ENCODE results near the gene ORMDL2. TPM values are rescaled to one million over a fixed set of nuclear protein-coding genes. Genes with fewer than 3 reads are reported as not detected.

ORMDL2 gene
- total RNA-seq, 1 donor from 2014 or later = 12.5 TPM

- H3K36me3 ChIP-seq = no peaks in the 10 kb centered on the region
- H3F3A ChIP-seq (ENCODE audit: low read depth) = no peaks in the 10 kb centered on the region
- H3K4me1 Mint-ChIP-seq = peaks cover 11% of the 10 kb centered on the region
Observed at GRCh38 chr12:55840581-55841351, 22.9 kb downstream of the ORMDL2 start.

GRCh38 chr12:55842681-55843429 lies 25.0 kb downstream of the ORMDL2 start, which contains the start of gene MMP19:
Gene MMP19, minus strand, starts transcription at chr12:55842936. Its CDS starts 106 bp downstream, at chr12:55842830.
- Histone ChIP-seq H3K9me3 (ENCODE audit: low read depth) (no peaks in the 10 kb centered on the region), H3K79me2 (ENCODE audit: low read depth) (no peaks in the 10 kb centered on the region), H3K9ac (no peak within 1 kb of the TSS), H3K27ac (no peak within 1 kb of the TSS), H3K36me3 (no peaks in the 10 kb centered on the region), H3K4me2 (no peak within 1 kb of the TSS), H2AFZ (replicated peaks) (peak within 1 kb of the TSS; percentile 1), H3K4me1 (peaks cover 5% of the 10 kb centered on the region), H3K27me3 (no peaks in the 10 kb centered on the region), H3F3A (ENCODE audit: low read depth) (no peaks in the 10 kb centered on the region), H3K4me3 (no peak within 1 kb of the TSS), H4K20me1 (ENCODE audit: low read depth) (no peaks in the 10 kb centered on the region)
- TF ChIP-seq CTCF (IDR thresholded peaks at IDR 0.05) (no peak), EZH2 (IDR thresholded peaks at IDR 0.05) (no peak), EZH2phosphoT487 (IDR thresholded peaks at IDR 0.05) (no peak)
- Mint-ChIP-seq H3K4me3 (no peak within 1 kb of the TSS), H3K27ac (peak within 1 kb of the TSS; percentile 83), H3K36me3 (no peaks in the 10 kb centered on the region), H3K4me1 (peaks cover 24% of the 10 kb centered on the region), H3K27me3 (ENCODE audit: insufficient read depth, low read depth) (peaks cover 4% of the 10 kb centered on the region), H3K9me3 (no peaks in the 10 kb centered on the region)
- DNase-seq (ENCODE audit: low spot score) = no peak

More at GRCh38 chr12:55840581-55841351, 22.9 kb downstream of the ORMDL2 start:
- H3K27ac ChIP-seq = no peak overlapping the region
- H3K4me3 Mint-ChIP-seq = no peak overlapping the region
- peaks cover 7% of the 10 kb centered on the region for H3K27me3 Mint-ChIP-seq (ENCODE audit: insufficient read depth, low read depth)
- no peak overlapping the region for H3K4me2 ChIP-seq
- TF ChIP-seq EZH2 (IDR thresholded peaks at IDR 0.05) = no peak
- no peak for TF ChIP-seq CTCF (IDR thresholded peaks at IDR 0.05)
- no peak for TF ChIP-seq EZH2phosphoT487 (IDR thresholded peaks at IDR 0.05)
- no peaks in the 10 kb centered on the region for H3K9me3 Mint-ChIP-seq
- no peak overlapping the region for H3K4me3 ChIP-seq
- no peaks in the 10 kb centered on the region for H3K9me3 ChIP-seq (ENCODE audit: low read depth)
- no peak for DNase-seq (ENCODE audit: low spot score)
- H3K4me1 ChIP-seq = peaks cover 5% of the 10 kb centered on the region
- H3K27ac Mint-ChIP-seq = no peak overlapping the region
- no peaks in the 10 kb centered on the region for H3K36me3 Mint-ChIP-seq
- H2AFZ ChIP-seq (replicated peaks) = no peak overlapping the region
- no peaks in the 10 kb centered on the region for H3K79me2 ChIP-seq (ENCODE audit: low read depth)
- H3K27me3 ChIP-seq = no peaks in the 10 kb centered on the region
- no peaks in the 10 kb centered on the region for H4K20me1 ChIP-seq (ENCODE audit: low read depth)
- H3K9ac ChIP-seq = no peak overlapping the region

GRCh38 chr12:55843431-55843830 lies 25.6 kb downstream of the ORMDL2 start:
- Mint-ChIP-seq H3K9me3 (no peaks in the 10 kb centered on the region), H3K36me3 (no peaks in the 10 kb centered on the region), H3K27me3 (ENCODE audit: insufficient read depth, low read depth) (peaks cover 2% of the 10 kb centered on the region), H3K4me1 (peaks cover 26% of the 10 kb centered on the region), H3K4me3 (no peak overlapping the region), H3K27ac (peak overlapping the region; percentile 83)
- H3K27me3 ChIP-seq = no peaks in the 10 kb centered on the region
- H3K9ac ChIP-seq = no peak overlapping the region
- no peak for TF ChIP-seq CTCF (IDR thresholded peaks at IDR 0.05)
- no peak for TF ChIP-seq EZH2phosphoT487 (IDR thresholded peaks at IDR 0.05)
- no peak for TF ChIP-seq EZH2 (IDR thresholded peaks at IDR 0.05)
- H3K4me1 ChIP-seq = peaks cover 5% of the 10 kb centered on the region
- H3K4me2 ChIP-seq = no peak overlapping the region
- no peak for DNase-seq (ENCODE audit: low spot score)
- no peak overlapping the region for H2AFZ ChIP-seq (replicated peaks)
- H3K36me3 ChIP-seq = no peaks in the 10 kb centered on the region
- no peak overlapping the region for H3K4me3 ChIP-seq
- H3K27ac ChIP-seq = no peak overlapping the region
- H3K9me3 ChIP-seq (ENCODE audit: low read depth) = no peaks in the 10 kb centered on the region
- H3K79me2 ChIP-seq (ENCODE audit: low read depth) = no peaks in the 10 kb centered on the region
- no peaks in the 10 kb centered on the region for H3F3A ChIP-seq (ENCODE audit: low read depth)
- no peaks in the 10 kb centered on the region for H4K20me1 ChIP-seq (ENCODE audit: low read depth)

Data from neural progenitor cell (in vitro differentiated cells).